GM19452 (cell line): ENCODE results near the gene MTAP.
"Not testable (repeated sequence)": the region's sequence is repeated elsewhere in the genome, so short reads cannot be mapped to it uniquely, and the experiment has no call there.

Experiments used
- ATAC-seq: cut with Tn5 transposase; IDR thresholded peaks from one replicate; pipeline ENCODE4 v1.9.1; 2021; ENCODE audit not compliant: unreplicated experiment

MTAP gene

DNA sequence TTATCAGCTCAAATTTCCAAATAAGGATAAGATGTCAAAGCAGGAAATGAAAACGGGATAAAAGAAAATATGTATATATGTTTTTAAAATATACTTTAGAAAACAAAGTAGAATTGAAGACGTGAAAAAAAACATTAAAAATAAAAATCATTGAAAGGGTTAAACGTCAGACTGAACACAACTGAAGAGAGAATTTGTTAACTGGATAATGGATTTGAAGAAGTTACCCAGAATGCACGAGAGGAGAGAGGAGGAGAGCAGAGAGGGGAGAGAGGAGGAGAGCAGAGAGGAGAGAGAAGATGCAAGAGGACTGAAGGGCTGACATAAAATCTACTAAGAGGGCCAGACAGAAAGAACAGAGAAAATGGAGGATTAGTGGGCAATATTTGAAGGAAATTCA is 103.8 kb downstream of the MTAP start:
- ATAC-seq = no peak

DNA sequence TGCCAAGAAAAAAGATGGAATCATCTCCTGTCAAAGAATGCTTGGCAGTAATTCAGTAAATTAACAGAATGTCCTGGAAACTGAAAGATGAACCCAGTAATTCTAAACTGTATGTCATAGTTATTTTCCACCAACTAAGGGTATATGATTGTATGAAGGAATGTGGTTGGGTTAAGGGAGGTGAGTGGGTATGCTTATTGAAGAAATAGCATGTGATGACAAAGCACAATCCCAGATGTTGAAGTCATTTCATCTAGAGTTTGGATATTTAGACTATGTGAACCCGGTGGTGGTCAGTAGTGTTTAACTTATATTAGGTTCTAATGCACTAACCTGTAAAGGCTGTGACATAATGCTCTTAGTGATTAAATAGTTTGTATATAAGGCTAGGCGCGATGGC is 104.4 kb downstream of the MTAP start:
- no peak for ATAC-seq

DNA sequence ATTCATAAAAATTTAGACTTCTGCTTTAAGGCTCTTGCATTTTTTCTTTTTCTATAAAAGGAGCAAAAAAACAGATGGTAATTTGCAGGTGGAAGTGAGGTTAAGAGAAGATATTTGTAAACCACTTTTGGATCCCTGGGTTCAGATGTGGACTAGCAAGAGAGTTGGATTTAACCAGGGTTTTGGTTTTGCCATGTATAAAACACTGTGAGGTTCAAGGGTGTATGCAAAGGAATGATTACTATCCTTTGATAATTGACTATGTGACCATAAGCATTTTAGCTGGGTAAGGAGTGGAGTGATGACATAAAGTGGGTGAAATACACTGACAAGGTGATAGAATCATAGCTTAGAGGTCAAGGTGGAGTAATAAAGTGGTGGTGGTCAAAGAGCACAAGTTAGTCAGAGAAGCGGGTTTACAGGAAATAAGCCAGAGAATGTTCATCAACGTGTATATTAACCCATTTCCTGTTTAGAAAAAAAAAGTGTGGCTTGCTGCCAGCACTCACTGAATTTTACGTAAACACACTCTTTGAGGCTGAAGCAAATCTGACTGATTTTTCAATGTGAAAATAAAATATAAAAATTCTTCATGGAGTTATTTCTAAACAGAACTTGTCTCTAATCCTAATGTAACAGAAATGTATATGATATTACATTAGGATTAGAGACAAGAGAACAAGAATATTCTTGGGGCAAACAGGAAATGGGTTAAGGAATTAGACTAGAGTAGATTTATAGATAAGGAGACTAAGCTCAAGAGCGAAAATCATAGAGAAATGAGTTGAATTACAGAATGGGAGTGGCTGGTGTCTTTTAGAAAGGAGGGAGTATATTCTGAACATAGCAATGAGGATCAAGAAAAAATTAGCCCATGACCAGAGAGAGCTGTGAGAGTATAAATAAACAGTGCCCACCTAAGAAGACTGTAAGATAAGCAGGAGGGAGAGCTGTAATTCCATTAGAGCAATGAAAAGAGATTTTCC is 117.2 kb downstream of the MTAP start:
- ATAC-seq = peak; percentile 87

DNA sequence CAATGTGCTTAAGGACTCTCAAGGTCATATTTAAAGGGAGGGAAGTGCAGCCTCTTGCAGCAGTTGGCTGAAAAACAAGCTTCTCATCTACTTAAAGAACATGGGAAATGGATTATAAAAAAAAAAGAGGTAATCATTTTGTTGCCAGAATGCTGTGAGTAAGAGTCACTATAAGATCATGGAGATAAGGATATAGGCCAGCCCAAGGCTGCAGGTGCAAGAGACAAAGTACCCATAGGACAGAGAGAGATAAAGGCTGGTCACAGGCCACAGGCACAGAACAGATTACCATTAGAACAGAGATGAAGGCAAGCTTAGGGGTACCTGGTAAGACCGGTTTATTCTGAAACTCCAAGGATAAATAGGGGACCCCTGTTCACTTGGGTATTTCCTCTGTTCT is 121.3 kb downstream of the MTAP start:
- no peak for ATAC-seq

DNA sequence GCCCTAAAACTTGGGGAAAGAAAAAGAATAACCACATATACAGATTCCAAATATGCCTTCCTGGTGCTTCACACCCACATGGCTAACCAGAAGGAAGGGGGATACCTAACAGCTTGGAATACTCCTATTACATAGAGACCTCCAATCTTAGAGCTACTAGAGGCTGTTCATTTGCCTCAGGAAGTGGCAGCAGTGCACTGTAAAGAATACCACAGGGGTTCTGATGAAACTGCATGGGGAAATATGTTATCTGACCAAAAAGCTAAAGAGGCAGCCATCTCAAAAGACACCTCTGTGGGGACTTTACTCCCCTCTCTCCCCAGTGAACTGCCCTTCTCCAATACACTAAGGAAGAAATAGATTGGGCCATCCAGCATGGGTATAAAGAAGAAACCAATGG is 125.3 kb downstream of the MTAP start:
- ATAC-seq = no peak

DNA sequence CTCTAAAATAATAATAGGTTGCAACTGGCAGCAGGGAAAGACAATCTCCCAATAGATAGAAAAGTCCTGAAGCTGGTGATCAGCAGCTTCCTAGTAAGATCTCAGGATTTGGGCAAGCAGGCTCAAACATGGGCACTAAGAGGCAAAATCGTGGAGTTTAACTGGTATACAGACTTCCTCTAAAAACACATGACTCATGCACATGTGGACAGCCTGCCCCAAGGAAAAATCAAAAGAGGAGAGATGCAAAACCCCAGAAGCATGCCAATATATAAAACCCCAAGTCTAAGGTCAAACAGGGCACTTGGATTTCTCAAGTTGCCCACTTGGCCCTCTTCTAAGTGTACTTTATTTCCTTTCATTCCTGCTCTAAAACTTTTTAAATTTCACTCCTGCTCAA is 129.0 kb downstream of the MTAP start:
- ATAC-seq = no peak

DNA sequence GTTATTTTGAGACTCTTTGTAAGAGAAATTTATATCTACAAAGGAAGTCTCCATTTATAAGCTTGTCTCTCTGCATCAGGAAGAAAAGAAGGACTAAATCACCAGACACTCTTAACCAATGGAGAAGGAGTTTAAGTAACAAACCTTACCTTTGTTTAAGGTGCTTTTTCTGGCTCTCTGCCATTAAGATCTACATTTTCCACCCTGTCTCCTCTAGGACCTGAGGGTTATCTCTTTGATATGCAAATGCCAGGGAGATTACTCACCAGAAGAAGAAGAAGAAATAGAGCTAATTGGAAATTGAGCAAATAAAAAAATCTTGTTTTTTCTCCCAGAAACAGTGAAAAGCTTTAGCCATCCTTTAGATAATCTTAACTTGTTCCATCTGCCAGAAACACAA is 130.8 kb downstream of the MTAP start:
- no peak for ATAC-seq

DNA sequence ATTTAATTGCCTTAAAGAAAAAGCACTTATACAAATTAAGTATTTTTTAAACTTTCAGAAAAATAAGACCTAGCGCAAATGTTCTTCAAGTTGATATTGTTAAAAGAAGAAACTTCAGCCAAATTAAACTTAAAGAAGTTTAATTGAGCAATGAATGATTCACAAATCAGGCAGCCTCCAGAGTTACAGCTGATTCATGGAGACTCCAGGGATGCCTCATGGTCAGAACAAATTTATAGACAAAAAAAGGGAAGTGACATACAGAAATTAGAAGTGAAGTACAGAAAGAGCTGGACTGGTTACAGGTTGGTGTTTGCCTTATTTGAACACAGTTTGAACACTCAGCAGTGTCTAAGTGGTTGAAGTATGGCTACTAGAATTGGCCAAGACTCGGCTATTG is 131.4 kb downstream of the MTAP start:
- ATAC-seq = no peak

DNA sequence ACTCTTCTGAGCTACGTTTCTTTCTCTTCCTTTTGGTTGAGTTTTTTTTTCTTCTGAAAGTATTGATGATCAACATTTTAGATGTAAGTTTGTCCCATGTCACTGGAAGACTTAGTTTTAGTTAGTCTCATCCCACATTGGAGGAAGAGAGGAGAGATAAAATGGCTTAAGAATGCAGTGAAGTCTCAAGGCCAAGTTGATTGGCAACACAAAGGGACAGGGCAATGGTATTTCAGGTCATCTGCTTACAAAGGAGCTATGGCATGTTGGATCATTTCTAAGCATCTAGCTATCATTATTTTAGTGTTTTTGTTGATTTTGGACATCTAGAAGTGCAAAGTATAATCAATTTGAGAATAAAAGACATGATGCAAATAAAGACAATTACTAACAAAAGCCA is 133.2 kb downstream of the MTAP start:
- ATAC-seq = no peak

DNA sequence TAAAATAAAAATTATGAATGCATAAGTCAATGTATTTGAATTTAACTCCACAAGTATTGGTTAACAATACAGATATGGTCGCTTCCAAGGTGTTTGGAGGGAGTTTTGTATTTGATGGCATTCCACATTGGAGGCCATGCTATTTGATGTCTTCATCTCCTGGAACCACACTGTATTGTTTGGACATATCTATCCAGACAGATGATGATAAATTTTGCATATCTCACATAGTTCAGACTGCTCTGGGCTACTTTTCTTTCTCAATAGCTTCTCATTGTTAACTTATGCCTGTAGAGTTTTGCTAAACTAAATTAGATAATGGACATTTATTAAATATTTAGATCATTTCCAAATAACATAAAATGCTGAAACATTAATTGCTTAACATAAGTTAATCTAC is 133.7 kb downstream of the MTAP start:
- ATAC-seq = no peak

DNA sequence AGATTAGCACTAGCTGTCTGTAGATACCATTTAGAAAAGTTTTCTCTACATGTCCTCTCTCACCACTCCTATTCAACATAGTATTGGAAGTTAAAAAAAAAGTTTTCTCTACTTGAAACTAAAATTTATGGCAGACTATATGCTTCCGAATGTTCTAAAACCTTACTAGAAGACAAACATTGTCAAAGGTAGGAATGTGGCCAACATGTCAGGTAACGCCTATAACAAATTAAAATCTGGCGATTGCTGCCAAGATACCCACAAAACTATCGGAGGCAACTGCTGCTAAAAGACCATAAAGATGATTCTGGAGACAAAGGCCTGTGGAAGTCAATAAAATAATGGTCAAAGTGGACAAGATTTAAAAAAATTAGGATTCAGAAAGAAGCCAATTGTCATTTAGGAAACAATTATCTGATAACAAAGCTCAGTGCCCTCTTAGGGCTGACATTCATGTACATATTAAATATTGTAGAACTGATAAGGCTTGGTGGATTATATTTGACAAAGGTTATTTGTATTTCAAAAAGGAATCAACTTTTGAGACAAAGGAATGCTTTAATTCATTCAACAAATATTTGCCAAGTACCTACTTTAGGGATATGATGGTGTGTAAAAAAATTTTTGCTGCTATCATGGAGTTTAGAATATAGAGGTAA is 139.0 kb downstream of the MTAP start:
- no peak for ATAC-seq

DNA sequence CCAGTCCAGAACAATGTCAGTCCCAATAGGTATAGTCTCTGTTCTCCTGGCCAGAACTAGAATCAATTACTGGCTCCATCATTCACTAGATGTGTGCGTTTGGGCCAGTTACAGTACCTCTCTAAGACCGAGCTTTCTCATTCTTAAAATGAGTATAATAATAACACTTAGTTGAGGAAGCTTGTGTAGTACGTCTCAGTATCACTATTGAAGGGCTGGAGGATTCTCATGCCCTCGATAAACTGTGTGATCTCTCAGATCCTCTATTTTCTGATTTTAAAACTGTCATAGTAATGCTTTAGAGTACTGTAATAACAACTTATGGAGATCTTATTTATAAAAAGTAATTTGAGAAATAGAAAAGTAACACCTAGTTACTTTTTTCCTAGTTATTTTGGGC is 141.0 kb downstream of the MTAP start:
- no peak for ATAC-seq

DNA sequence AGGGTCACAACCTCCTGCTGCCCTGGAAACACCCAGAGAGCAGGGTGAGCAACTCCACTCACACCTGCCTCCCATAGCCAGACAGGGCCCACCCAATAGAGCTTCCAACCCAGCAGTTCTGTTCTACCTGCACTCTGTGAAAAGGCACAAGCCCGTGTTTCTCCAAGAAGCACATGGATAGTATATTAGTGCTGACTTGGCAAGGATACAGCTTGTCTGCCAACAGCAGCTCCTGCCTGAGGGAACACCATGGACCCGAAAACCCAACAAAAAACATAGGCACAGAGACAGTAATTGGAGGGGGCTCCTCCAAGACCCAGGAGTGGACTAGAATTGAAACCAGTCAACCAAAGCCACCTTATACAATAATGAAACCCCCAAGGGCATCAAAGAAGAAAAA is 143.2 kb downstream of the MTAP start:
- ATAC-seq = no peak

DNA sequence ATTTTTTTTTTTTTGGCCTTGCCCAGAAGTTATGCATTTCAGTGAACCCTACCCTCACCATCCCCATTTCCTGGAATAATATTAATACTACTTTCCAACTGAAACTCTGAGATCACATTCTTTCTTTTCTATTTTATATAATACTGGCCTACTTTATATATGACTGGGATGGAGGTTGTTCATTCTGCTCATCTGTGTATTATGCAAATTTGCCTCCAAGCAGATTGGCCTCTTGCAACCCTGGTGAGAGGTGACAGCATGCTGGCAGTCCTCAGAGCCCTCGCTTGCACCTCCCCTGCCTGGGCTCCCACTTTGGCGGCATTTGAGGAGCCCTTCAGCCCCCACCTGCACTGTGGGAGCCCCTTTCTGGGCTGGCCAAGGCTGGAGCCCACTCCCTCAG is 156.4 kb downstream of the MTAP start:
- ATAC-seq = no peak

DNA sequence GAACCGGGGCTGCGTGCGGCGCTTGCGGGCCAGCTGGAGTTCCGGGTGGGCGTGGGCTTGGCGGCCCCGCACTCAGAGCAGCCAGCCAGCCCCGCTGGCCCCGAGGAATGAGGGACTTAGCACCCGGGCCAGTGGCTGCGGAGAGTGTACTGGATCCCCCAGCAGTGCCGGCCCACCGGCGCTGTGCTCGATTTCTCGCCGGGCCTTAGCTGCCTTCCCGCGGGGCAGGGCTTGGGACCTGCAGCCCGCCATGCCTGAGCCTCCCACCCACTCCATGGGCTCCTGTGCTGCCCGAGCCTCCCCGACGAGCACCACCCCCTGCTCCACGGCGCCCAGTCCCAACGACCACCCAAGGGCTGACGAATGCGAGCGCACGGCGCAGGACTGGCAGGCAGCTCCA is 156.8 kb downstream of the MTAP start:
- ATAC-seq = not testable (repeated sequence)

DNA sequence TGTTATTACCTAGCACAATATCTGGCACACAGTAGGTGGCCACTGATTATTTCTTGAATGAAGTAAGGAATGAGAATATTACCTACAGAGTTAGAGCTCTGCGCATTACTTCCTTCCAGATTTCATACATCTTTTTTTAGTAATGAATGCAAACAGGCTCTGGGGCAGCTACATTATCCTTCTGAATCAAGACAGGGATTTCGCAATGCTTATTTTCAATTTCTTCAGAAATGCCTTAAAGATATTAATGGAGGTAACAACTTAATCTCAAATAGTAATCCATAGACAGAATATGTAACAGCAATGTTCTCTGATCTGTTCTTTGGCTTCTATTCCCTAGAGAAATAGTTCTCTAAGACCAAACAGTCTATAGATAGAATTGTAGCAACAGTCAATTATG is 159.1 kb downstream of the MTAP start:
- no peak for ATAC-seq

DNA sequence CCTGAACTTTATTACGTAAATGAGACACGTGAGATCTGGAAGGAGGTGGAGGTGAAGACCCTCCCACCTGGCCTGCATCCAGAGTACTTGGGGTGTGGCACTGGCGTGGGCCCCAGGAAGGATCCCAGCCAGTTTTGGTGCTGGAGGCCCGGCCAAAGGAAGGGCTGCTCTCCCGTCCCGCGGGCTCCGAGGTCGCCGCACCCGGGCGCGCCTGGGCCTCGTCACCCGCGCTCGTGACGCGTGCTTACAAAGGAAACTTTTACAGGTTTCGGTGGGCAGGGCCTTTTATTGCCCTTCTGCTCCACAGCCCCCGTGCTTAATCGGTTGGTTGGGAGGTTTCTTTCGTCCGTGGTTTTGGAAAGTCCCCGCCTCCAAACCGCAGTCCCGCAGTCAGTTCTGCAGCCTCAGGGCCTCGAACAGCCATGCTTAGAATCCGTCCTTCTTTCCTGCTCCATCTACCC is 162.5 kb downstream of the MTAP start:
- ATAC-seq = peak; percentile 52

DNA sequence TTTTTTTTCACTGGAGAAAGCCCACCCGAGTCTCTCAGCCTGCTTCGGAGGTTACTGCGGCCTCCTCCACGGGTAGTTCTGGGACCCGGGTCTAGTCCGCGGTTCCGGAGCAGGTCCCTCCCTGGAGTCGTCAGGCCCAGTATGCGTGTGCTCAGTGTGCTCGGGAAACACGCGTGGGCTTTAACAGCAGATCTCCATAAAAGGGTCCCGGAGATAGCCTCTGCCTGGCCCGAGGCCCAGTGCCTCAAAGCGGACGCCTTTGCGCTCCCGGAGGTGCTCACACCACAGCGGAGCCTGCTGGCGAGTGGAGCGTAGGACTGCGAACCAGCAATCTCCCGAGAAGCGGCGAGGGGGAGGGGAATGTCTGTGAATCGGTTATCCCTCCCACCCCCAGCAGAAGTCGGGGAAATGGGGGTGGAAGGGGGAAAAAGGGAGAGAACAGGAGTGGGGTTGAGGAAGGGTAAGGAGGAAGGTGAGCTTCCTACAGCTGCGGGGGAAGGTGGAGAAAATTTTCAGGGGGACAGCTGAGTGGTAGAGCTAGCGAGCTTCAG is 163.0 kb downstream of the MTAP start:
- peak; percentile 77 for ATAC-seq

DNA sequence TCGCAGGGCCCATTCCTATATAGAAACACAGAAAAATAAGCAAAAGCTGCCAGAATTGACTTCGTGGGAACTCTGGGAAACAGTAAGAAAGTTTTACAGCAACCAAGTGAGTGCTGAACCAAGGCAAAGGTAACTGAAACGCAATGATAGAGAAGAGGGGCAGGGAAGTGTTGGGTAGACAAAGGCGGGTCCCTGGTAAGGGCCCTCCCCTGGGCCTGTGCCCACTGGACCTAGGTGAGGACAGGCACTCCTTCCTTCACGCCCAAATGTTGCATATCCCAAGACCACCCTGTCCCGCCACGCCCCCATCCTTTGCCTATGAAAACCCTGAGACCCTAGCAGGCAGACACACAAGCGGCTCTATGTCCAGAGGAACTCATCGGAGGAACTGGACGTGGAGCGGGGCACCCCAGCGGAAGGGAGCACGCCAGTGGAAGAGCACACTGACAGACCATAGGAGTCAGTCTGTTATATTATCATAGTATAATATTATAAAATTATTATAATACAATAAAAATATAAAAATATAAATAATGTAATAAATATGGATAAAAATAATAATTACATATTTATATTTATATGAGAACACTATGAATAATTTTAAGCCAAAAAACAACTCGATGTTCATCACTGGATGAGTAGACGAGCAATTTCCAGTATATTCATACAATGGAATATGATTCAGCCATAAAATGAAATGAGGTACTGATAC is 163.9 kb downstream of the MTAP start:
- no peak for ATAC-seq

DNA sequence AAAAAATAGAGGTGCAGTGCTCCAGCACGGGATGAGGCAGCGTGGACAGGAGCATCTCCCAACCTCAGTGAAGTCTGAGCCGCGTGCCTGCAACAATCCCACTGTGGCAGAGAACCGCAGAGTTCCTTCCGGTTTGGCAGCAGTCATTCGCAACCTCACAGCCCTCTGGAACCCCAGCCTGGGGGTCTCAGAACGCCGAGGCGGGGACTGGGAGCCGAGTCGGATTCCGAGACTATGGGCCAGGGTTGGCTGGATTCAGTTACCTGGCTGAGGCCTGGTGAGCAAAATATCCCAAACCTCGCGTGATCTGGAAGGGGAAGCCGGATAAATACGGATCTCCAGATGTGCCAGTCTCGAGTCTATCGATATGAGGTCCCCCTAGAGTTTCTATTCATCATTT is 164.7 kb downstream of the MTAP start:
- no peak for ATAC-seq

DNA sequence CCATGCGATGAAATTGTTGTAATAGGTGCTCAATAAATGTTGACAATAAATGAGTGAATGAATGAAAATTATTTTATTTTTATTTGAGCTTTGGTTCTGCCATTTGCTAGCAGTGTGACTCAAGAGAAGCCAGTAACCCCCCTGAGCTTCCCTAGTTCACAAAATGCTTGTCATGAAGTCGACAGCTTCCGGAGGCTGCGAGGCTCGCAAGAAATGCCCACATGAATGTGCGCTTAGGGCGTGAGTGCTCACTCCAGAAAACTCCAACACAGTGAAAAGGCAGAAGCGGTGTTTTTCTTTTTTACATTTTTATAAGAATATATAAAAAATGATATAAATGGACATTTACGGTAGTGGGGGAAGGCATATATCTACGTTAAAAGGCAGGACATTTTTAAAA is 165.3 kb downstream of the MTAP start:
- ATAC-seq = no peak
